PC-9 (cell line): ENCODE results near the gene ADH5.

Source experiments
- CTCF ChIP-seq: fragments of 200-600 bp; sonication (generic); conservative IDR thresholded peaks from 2 replicates; pipeline ENCODE4 v1.6.1; 2017; ENCODE audit warnings: mixed run types, antibody characterized with exemption, mild to moderate bottlenecking, moderate library complexity
- EZH2 ChIP-seq: fragments of 200-600 bp; sonication (generic); IDR thresholded peaks from 2 replicates; pipeline ENCODE4 v1.8.0; 2017; ENCODE audit warnings: antibody characterized with exemption, low read depth

GRCh38 chr4:99074816-99075215 is 13.8 kb downstream of the ADH5 start:
- TF ChIP-seq EZH2 (no peak), CTCF (no peak)
